Stimulated activated CD4-positive, alpha-beta T cell treated with anti-CD3 and anti-CD28 coated beads, TNF-alpha, amount 100 ng/mL, for 48 hours (primary cell): ENCODE data around the gene DOCK9.

Experiments
- DNase-seq, 3 donors: peaks; one replicate each; pipeline ENCODE4 v3.0.0-alpha.2; 2020; ENCODE audit warnings: low read depth in 3 of 3

Gene DOCK9

GRCh38 chr13:98851276-98851675 is 126.6 kb downstream of the DOCK9 start:
- no peak for DNase-seq

GRCh38 chr13:98848746-98849145 is 129.1 kb downstream of the DOCK9 start:
- DNase-seq = no peak

GRCh38 chr13:98847780-98848179 is 130.1 kb downstream of the DOCK9 start:
- DNase-seq = no peak

- no peak for DNase-seq
Measured at GRCh38 chr13:98846986-98847385, 130.9 kb downstream of the DOCK9 start.

GRCh38 chr13:98846521-98846920 is 131.3 kb downstream of the DOCK9 start:
- no peak for DNase-seq

- no peak for DNase-seq
Measured at GRCh38 chr13:98845742-98846141, 132.1 kb downstream of the DOCK9 start.

- no peak for DNase-seq
Measured at GRCh38 chr13:98844021-98844420, 133.8 kb downstream of the DOCK9 start.

- no peak for DNase-seq
Measured at GRCh38 chr13:98843482-98843877, 134.4 kb downstream of the DOCK9 start.

GRCh38 chr13:98842858-98843481 is 134.9 kb downstream of the DOCK9 start:
- peak; percentile 41 to 68 (median 52) for DNase-seq

GRCh38 chr13:98842070-98842469 is 135.8 kb downstream of the DOCK9 start:
- no peak for DNase-seq

- peak in 2 of 3 donors; percentile 24 to 39 for DNase-seq
Measured at GRCh38 chr13:98839856-98840769, 137.8 kb downstream of the DOCK9 start.

GRCh38 chr13:98838776-98839175 is 139.1 kb downstream of the DOCK9 start:
- no peak for DNase-seq

GRCh38 chr13:98837896-98838295 is 140.0 kb downstream of the DOCK9 start:
- DNase-seq = no peak

- no peak for DNase-seq
Measured at GRCh38 chr13:98835156-98835555, 142.7 kb downstream of the DOCK9 start.

- DNase-seq = no peak
Measured at GRCh38 chr13:98834254-98834960, 143.5 kb downstream of the DOCK9 start.

- DNase-seq = no peak
Measured at GRCh38 chr13:98831236-98831635, 146.6 kb downstream of the DOCK9 start.

GRCh38 chr13:98829541-98829940 is 148.3 kb downstream of the DOCK9 start:
- DNase-seq = no peak

- no peak for DNase-seq
Measured at GRCh38 chr13:98828614-98829013, 149.2 kb downstream of the DOCK9 start.

- no peak for DNase-seq
Measured at GRCh38 chr13:98827449-98827848, 150.4 kb downstream of the DOCK9 start.

GRCh38 chr13:98826146-98826545 is 151.7 kb downstream of the DOCK9 start:
- DNase-seq = no peak

GRCh38 chr13:98825659-98826058 is 152.2 kb downstream of the DOCK9 start:
- no peak for DNase-seq

- DNase-seq = no peak
Measured at GRCh38 chr13:98824376-98825160, 153.3 kb downstream of the DOCK9 start.
